Measurements from ENCODE around the gene METTL23.

METTL23 gene

DNA sequence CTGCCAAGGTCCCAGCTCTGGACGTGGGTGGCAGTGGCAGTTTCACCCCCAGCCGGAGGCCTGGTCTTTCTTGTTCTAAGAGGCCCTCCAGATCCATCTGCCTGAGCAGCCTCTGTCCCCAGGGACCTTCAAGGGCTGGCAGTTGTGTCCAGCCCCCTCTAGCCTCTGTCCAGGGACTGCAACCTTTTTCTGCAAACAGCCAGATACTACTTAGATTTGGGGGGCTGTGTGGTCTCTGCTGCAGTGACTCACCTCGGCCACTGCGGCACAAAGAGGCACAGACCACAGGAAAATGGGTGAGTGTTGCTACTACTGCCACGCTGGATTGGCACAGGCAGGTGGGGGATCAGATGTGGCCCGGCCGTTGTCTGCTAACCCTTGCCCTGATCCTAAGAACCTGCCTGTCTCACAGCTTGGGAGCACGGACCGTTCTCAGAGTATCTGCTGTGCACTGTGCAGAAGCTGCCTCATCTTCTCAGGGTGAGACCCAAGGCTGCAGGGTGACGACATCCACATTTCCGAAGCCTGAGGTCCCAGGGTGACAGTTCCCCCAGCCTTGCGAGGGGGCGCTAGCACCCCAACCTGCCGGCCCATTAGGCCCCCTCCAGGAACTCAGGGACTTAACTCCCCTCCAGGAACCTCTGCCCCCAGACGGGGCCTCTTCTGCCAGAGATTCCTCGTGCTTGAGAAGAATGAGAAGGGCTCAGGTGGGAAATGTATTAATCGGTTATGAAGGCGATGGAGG, 43.5 kb upstream of the METTL23 start:
- TF ChIP-seq, protein P1, sequence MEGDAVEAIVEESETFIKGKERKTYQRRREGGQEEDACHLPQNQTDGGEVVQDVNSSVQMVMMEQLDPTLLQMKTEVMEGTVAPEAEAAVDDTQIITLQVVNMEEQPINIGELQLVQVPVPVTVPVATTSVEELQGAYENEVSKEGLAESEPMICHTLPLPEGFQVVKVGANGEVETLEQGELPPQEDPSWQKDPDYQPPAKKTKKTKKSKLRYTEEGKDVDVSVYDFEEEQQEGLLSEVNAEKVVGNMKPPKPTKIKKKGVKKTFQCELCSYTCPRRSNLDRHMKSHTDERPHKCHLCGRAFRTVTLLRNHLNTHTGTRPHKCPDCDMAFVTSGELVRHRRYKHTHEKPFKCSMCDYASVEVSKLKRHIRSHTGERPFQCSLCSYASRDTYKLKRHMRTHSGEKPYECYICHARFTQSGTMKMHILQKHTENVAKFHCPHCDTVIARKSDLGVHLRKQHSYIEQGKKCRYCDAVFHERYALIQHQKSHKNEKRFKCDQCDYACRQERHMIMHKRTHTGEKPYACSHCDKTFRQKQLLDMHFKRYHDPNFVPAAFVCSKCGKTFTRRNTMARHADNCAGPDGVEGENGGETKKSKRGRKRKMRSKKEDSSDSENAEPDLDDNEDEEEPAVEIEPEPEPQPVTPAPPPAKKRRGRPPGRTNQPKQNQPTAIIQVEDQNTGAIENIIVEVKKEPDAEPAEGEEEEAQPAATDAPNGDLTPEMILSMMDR (IDR thresholded peaks at IDR 0.05; ENCODE audit: low read depth, low read length, missing control alignments), result peak; percentile 4
- in situ Hi-C loops (cut with HindIII; ENCODE audit: low sequenced_read_pairs), result no loop called here
- no peak overlapping the region for H3K4me3 ChIP-seq (ENCODE audit: low read depth, low read length)
- DNase-seq (ENCODE audit: low read depth), result no peak

DNA sequence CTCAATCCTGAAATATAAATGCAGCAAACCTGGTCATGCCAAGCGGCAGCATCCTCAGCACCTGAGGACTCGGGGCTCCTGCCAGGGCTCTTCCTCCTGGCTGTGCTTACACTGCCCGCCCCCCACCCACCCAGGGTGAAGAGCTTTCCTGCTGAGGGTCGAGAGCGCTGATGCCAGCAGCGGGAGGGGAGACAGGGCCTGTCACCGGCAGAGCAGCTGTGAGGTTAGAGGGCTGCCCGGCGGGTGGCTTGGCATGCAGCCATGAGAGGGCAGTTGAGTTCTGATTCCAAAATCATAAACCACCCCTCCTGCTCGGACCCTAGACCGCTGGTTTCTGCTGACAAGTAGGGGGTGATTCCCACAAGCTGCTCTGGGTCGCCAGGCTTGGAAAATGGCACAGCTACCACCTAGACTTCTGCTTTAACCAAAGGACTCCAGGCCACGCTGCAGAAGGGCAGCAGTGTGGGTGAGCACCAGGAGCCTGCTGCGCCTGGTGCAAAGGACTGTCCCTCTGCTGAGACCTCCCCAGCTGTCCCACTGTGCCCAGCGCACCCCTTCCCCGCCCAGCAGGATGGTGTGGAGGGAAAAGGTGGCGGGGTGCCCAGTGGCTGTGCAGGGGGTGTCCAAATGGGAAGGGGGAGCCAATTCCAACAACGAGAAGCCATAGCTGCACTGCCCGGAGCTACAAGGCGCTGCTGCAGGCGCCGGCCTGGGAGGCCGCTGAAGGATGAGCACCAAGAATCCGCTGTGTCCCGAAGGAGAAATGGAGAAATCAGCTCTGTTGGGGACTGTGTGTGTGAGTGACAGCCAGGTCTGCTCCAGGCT, 42.5 kb upstream of the METTL23 start:
- DNase-seq (ENCODE audit: low read depth), result no peak
- in situ Hi-C loops (cut with HindIII; ENCODE audit: low sequenced_read_pairs), result no loop called here
- TF ChIP-seq, protein P1 (IDR thresholded peaks at IDR 0.05; ENCODE audit: low read depth, low read length, missing control alignments), result no peak
- H3K4me3 ChIP-seq (ENCODE audit: low read depth, low read length), result no peak overlapping the region

DNA sequence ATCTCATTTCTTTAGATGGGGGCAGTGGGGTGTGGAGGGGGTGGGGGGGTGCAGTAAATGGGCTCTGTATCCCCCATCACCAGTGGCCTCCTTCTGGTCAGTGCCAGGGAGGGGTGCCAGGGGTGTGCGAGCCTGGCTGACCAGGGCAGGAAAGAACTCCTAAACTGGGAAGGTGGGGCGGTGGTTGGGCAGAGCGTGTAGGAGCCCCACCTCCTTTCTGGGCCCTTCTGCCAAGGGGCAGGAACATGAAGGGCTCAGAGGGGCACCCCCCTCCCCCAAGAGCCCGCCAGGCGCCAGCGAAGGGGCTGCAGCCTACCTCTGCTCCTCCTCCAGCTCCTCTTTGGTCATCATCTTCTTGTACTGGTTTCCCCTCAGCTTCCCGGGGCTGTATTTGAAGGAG, 41.9 kb upstream of the METTL23 start:
- in situ Hi-C loops (cut with HindIII; ENCODE audit: low sequenced_read_pairs), result no loop called here
- TF ChIP-seq, protein P1 (IDR thresholded peaks at IDR 0.05; ENCODE audit: low read depth, low read length, missing control alignments), result no peak

DNA sequence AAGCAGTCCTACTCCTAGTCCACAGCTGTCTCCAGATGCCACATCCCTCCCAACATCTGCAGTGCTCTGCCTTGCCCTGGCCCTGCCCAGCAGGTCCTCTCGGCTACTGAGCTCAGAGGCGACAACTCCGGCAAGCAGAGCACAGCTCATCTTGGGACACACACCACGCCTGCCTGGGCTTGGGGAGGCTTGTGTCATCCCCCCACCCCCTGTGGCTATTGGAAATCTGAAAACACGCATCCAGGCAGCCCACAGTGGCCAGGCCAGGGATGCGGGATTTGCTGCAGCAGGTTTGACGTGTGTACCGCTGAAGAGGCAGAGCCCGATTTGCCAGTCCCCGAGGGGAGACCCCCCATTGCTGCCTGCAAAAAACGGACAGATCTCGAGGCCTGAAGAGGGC, 41.3 kb upstream of the METTL23 start:
- DNase-seq (ENCODE audit: low read depth), result no peak
- TF ChIP-seq, protein P1 (IDR thresholded peaks at IDR 0.05; ENCODE audit: low read depth, low read length, missing control alignments), result no peak
- in situ Hi-C loops (cut with HindIII; ENCODE audit: low sequenced_read_pairs), result no loop called here
- H3K4me3 ChIP-seq (ENCODE audit: low read depth, low read length), result no peak overlapping the region

More for the DNA sequence above, 41.9 kb upstream of the METTL23 start:
- H3K4me3 ChIP-seq (ENCODE audit: low read depth, low read length), result no peak overlapping the region
- DNase-seq (ENCODE audit: low read depth), result no peak

DNA sequence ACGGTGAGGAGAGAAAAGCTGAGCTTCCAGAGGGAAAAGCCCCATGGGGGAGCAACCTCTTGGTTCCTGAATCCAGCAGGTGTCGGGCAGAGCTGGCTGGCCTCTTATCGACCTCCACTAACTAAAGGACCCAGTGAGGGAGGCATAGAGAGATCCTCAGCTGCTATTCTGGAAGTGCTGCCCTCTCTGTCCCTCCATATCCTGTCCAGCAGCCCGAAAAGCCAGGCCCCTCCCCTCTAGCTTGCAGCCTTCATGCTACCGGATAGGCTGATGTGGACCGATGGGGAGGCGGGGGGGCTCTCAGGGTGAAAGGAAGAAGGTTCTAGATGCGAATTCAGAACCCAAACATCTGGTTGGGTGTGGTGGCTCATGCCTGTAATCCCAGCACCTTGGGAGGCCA, 40.8 kb upstream of the METTL23 start:
- in situ Hi-C loops (cut with HindIII; ENCODE audit: low sequenced_read_pairs), result no loop called here

DNA sequence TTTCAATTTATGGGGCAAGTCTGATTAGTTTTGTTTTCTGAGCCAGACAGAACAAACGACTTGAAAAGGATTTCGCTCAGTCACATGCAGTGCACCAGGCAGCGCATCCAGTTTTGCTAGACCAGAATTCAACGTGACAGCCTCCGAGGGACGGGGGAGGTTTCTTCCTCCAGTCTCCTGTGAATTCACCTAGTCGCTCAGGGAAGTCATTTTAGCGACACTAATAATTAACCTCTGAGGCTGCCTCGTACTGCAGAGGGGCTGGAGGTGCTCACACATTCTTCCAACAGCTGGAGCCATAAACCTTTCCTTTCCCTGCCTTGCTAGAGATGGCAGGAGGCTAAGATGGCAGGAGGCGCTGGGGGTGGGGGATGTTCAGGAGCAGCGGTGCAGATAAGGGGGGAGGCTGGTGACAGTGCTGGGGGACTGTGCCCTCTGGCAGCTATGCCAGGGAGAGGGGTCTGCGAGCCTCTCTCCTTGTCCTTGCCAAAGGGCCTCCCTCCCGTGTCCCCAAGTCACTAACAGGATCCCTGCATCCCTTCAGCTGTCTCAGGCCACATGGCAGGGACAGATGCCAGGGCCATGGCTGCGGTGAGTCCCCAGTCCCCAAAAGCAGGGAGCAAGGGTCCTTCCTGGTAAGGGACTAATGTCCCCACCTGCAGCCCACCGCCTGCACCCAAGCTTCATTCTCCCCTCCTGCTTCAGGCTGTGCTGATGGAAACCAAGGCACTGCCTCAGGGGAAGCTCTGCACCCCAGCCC, 39.9 kb upstream of the METTL23 start:
- TF ChIP-seq, protein P1 (IDR thresholded peaks at IDR 0.05; ENCODE audit: low read depth, low read length, missing control alignments), result no peak
- no peak overlapping the region for H3K4me3 ChIP-seq (ENCODE audit: low read depth, low read length)
- in situ Hi-C loops (cut with HindIII; ENCODE audit: low sequenced_read_pairs), result no loop called here
- no peak for DNase-seq (ENCODE audit: low read depth)

More for the DNA sequence above, 40.8 kb upstream of the METTL23 start:
- TF ChIP-seq, protein P1 (IDR thresholded peaks at IDR 0.05; ENCODE audit: low read depth, low read length, missing control alignments), result no peak
- H3K4me3 ChIP-seq (ENCODE audit: low read depth, low read length), result no peak overlapping the region
- no peak for DNase-seq (ENCODE audit: low read depth)

Data from astrocyte of the cerebellum (primary cell).